Smooth muscle cell (in vitro differentiated cells): ENCODE measurements around the gene ICAM3. TPM values are rescaled to one million over a fixed set of nuclear protein-coding genes. Genes with fewer than 3 reads are reported as not detected.

Experiments
- DNase-seq: peaks from one replicate; lab custom pipeline; 2025; ENCODE audit not compliant: unreplicated experiment; lab: John Stamatoyannopoulos, UW
- H2AFZ ChIP-seq: fragments of 200-600 bp; sonication (generic); 2 replicates; pipeline ENCODE4 v1.6.0; 2016; ENCODE audit warnings: antibody characterized with exemption, low read depth, mild to moderate bottlenecking
- H3F3A ChIP-seq: fragments of 200-600 bp; sonication (generic); 2 replicates; pipeline ENCODE4 v1.6.0; 2017; ENCODE audit warnings: antibody characterized with exemption, low read depth
- H3K27ac ChIP-seq: fragments of 200-600 bp; sonication (generic); 2 replicates; pipeline ENCODE4 v1.5.1; 2016; ENCODE audit warnings: low read depth, mild to moderate bottlenecking
- H3K27me3 ChIP-seq: fragments of 200-600 bp; sonication (generic); 2 replicates; pipeline ENCODE4 v1.6.1; 2016; ENCODE audit warnings: low read depth, mild to moderate bottlenecking
- H3K36me3 ChIP-seq: fragments of 200-600 bp; sonication (generic); 2 replicates; pipeline ENCODE4 v1.5.1; 2016; ENCODE audit warnings: low read depth
- H3K4me1 ChIP-seq: fragments of 200-600 bp; sonication (generic); 2 replicates; pipeline ENCODE4 v1.5.1; 2016; ENCODE audit warnings: low read depth
- H3K4me2 ChIP-seq: fragments of 200-600 bp; sonication (generic); 2 replicates; pipeline ENCODE4 v1.6.0; 2016; ENCODE audit warnings: mild to moderate bottlenecking
- H3K4me3 ChIP-seq: fragments of 200-600 bp; sonication (generic); 2 replicates; pipeline ENCODE4 v1.5.1; 2016; ENCODE audit warnings: mild to moderate bottlenecking
- H3K79me2 ChIP-seq: fragments of 200-600 bp; sonication (generic); 2 replicates; pipeline ENCODE4 v1.6.0; 2016; ENCODE audit warnings: low read depth, mild to moderate bottlenecking
- H3K9ac ChIP-seq: fragments of 200-600 bp; sonication (generic); 2 replicates; pipeline ENCODE4 v1.6.0; 2016; ENCODE audit warnings: low read depth
- H3K9me3 ChIP-seq: fragments of 200-600 bp; sonication (generic); replicated peaks from 2 replicates; pipeline ENCODE4 v1.5.1; 2016; ENCODE audit warnings: low read depth
- H4K20me1 ChIP-seq: fragments of 200-600 bp; sonication (generic); 2 replicates; pipeline ENCODE4 v1.6.0; 2016; ENCODE audit warnings: low read depth
- CTCF ChIP-seq: fragments of 200-600 bp; sonication (generic); IDR thresholded peaks from 2 replicates; pipeline ENCODE4 v1.5.1; 2017; ENCODE audit warnings: borderline replicate concordance, mild to moderate bottlenecking, antibody characterized with exemption; ENCODE audit not compliant: insufficient read depth, poor library complexity, severe bottlenecking
- WGBS: methylation state at CpG from one replicate; pipeline ENCODE4 v1.1.7; 2016; ENCODE audit warnings: low lambda C conversion rate; 5-methylcytosine and 5-hydroxymethylcytosine counted together
- polyA plus RNA-seq: library from polyadenylated mRNA; unstranded; fragments of >200 nt; fragmentation: Nextera tagmentation; extraction: Ambion mirVana; gene quantifications from 2 replicates; pipeline ENCODE4 v1.2.1, GENCODE V29; 2016
- total RNA-seq: library from RNA; depleted of rRNA; stranded (reverse); fragments of >200 nt; gene quantifications from 2 replicates; pipeline ENCODE4 v1.2.3, GENCODE V29; 2014

ICAM3 gene
- total and polyA plus RNA-seq, 2 experiments from 2014 or later = 6.5 to 31.3 TPM

DNA sequence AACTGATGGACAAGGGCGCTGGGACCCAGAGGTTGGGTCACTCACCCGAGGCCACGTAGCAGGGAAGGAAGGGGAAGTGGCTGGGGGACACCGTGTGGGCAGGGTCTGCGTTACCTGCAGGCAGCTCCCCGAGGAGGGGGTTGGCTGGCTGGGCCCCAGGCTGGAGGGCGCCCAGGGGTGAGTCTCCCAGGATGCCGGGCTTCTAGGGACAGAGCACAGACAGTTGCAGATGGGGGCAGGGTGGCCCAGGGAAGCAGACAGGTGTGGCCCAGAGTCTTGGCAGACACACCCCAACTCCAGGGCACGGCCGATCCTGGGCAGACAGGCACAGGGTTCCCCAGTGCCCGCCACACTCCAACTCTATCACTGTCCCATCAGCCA is 18.0 kb downstream of the ICAM3 start:
- no peak overlapping the region for H2AFZ ChIP-seq

DNA sequence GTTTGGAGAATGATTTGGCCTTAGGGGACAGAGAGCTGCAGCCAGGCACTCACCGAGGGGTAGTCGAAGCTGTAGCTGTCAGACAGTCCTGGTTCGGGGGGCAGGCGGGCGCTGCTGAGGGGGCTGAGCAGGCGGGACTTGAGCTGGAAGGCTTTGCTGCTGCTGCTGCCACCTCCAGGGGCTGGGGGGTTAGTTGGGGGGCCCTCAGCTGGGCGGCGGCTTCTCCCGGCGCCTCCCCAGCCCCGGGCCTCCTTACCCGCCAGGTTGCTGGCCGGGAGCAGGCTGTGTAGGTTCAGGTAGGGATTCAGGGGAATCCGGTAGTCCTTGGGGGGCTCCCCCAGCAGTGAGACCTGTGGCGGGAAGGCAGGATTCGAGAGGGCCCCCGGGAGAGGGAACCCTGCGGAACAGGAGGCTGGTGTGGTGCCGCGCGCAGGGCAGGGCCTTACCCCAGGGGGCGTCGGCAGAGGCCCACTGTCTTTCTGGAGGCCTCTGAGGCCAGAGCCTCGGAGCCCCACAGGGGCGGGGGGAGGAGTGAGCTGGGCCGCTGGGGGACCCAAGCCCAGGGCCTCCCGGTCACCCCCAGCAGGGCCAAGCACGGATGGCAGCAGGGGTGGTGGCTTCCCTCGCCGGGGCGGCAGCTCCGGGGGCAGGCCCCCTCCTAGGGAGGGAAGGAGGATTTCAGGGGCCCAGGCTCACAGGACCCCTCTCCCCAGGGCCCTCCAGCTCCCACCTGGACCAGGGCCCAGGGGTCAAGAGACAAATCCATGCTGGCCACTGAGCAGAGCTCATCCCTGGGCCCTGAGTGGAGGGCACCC is 18.6 kb downstream of the ICAM3 start:
- no peaks in the 10 kb centered on the region for H3K27me3 ChIP-seq
- no peaks in the 10 kb centered on the region for H3K36me3 ChIP-seq
- no peak for DNase-seq
- H3K4me1 ChIP-seq = no peaks in the 10 kb centered on the region
- peaks cover 7% of the 10 kb centered on the region for H3F3A ChIP-seq
- no peak for TF ChIP-seq CTCF
- peaks cover 2% of the 10 kb centered on the region for H4K20me1 ChIP-seq
- no peaks in the 10 kb centered on the region for H3K9me3 ChIP-seq
- H3K4me2 ChIP-seq = no peak overlapping the region
- H3K4me3 ChIP-seq = no peak overlapping the region
- WGBS = 97% methylated on average over 28 of the region's 32 CpGs
- H2AFZ ChIP-seq = no peak overlapping the region
- H3K9ac ChIP-seq = no peak overlapping the region
- H3K27ac ChIP-seq = no peak overlapping the region
- H3K79me2 ChIP-seq = no peaks in the 10 kb centered on the region

More for the DNA sequence above, 18.0 kb downstream of the ICAM3 start:
- H3K27me3 ChIP-seq = no peaks in the 10 kb centered on the region
- no peaks in the 10 kb centered on the region for H3K4me1 ChIP-seq
- peaks cover 7% of the 10 kb centered on the region for H3F3A ChIP-seq
- no peaks in the 10 kb centered on the region for H3K9me3 ChIP-seq
- H3K27ac ChIP-seq = no peak overlapping the region
- no peak for DNase-seq
- peaks cover 6% of the 10 kb centered on the region for H4K20me1 ChIP-seq
- 99% methylated on average over 11 of the region's 11 CpGs for WGBS
- TF ChIP-seq CTCF = no peak
- no peaks in the 10 kb centered on the region for H3K79me2 ChIP-seq
- H3K4me3 ChIP-seq = no peak overlapping the region
- no peak overlapping the region for H3K4me2 ChIP-seq
- H3K9ac ChIP-seq = no peak overlapping the region
- no peaks in the 10 kb centered on the region for H3K36me3 ChIP-seq

GRCh38 chr19:10318807-10319682 is 20.4 kb downstream of the ICAM3 start:
- H3F3A ChIP-seq = peaks cover 7% of the 10 kb centered on the region
- no peaks in the 10 kb centered on the region for H3K79me2 ChIP-seq
- no peak overlapping the region for H2AFZ ChIP-seq
- 96% methylated on average over 13 of the region's 13 CpGs for WGBS
- H3K9me3 ChIP-seq = no peaks in the 10 kb centered on the region
- H3K27me3 ChIP-seq = no peaks in the 10 kb centered on the region
- DNase-seq = no peak
- H3K36me3 ChIP-seq = no peaks in the 10 kb centered on the region
- no peak overlapping the region for H3K27ac ChIP-seq
- no peak overlapping the region for H3K4me3 ChIP-seq
- H3K9ac ChIP-seq = no peak overlapping the region
- no peak overlapping the region for H3K4me2 ChIP-seq
- peaks cover 10% of the 10 kb centered on the region for H3K4me1 ChIP-seq
- no peak for TF ChIP-seq CTCF
- no peaks in the 10 kb centered on the region for H4K20me1 ChIP-seq
